Subcutaneous abdominal adipose tissue (tissue), 5 donors: Measurements from ENCODE around the gene LMBR1.
"Not testable (repeated sequence)": the region's sequence is repeated elsewhere in the genome, so short reads cannot be mapped to it uniquely, and the experiment has no call there.

Experiments
- H3K27ac ChIP-seq: one replicate; pipeline ENCODE4 v1.7.0; 2013; ENCODE audit warnings: low read depth, mild to moderate bottlenecking, inconsistent platforms, low read length, moderate library complexity
- H3K27me3 ChIP-seq, 5 donors: one replicate each; pipeline ENCODE4 v1.7.0; 2013; ENCODE audit warnings: low read length in 5 of 5, inconsistent platforms in 1 of 5; ENCODE audit not compliant: control insufficient read depth in 5 of 5, insufficient read depth in 4 of 5
- H3K36me3 ChIP-seq, 5 donors: one replicate each; pipeline ENCODE4 v1.7.0; 2013; ENCODE audit warnings: low read length in 5 of 5; ENCODE audit not compliant: control insufficient read depth in 5 of 5, insufficient read depth in 5 of 5
- H3K4me1 ChIP-seq, 5 donors: one replicate each; pipeline ENCODE4 v1.7.0; 2013; ENCODE audit warnings: low read length in 5 of 5, mild to moderate bottlenecking in 3 of 5, moderate library complexity in 1 of 5; ENCODE audit not compliant: control insufficient read depth in 5 of 5, insufficient read depth in 5 of 5
- H3K4me3 ChIP-seq, 5 donors: one replicate each; pipeline ENCODE4 v1.7.0; 2013; ENCODE audit warnings: low read length in 5 of 5, low read depth in 1 of 5
- H3K9ac ChIP-seq, 5 donors: one replicate each; pipeline ENCODE4 v1.7.0; 2013; ENCODE audit warnings: low read length in 5 of 5, mild to moderate bottlenecking in 4 of 5, moderate library complexity in 3 of 5
- H3K9me3 ChIP-seq, 5 donors: one replicate each; pipeline ENCODE4 v1.7.0; 2013; ENCODE audit warnings: low read length in 5 of 5; ENCODE audit not compliant: control insufficient read depth in 5 of 5
- donor health status: healthy.
- donor health status: healthy.
- donor health status: healthy.
- donor health status: healthy.
- donor health status: healthy.

The LMBR1 gene

GRCh38 chr7:156857757-156858156 is 35.2 kb downstream of the LMBR1 start:
- Histone ChIP-seq H3K9me3 (peaks cover 2 to 15% (median 13%) of the 10 kb centered on the region in 5 donors), H3K9ac (no peak overlapping the region), H3K27me3 (no peaks in the 10 kb centered on the region)

GRCh38 chr7:156854654-156855053 is 38.3 kb downstream of the LMBR1 start:
- Histone ChIP-seq H3K27me3 (no peaks in the 10 kb centered on the region), H3K9me3 (peaks cover 2 to 17% (median 12%) of the 10 kb centered on the region in 5 donors), H3K36me3 (no peaks in the 10 kb centered on the region), H3K27ac (no peak overlapping the region), H3K9ac (no peak overlapping the region), H3K4me1 (no peaks in the 10 kb centered on the region), H3K4me3 (no peak overlapping the region)

More at GRCh38 chr7:156857757-156858156, 35.2 kb downstream of the LMBR1 start:
- Histone ChIP-seq H3K4me1 (no peaks in the 10 kb centered on the region), H3K36me3 (peaks cover 0 to 3% (median 0%) of the 10 kb centered on the region in 5 donors), H3K27ac (no peak overlapping the region), H3K4me3 (no peak overlapping the region)

GRCh38 chr7:156848979-156849378 is 44.0 kb downstream of the LMBR1 start:
- no peak overlapping the region for H3K4me3 ChIP-seq
- peaks cover 0 to 4% (median 0%) of the 10 kb centered on the region in 5 donors for H3K9me3 ChIP-seq
- H3K36me3 ChIP-seq = no peaks in the 10 kb centered on the region

GRCh38 chr7:156845379-156846101 is 47.4 kb downstream of the LMBR1 start:
- Histone ChIP-seq H3K27me3 (no peaks in the 10 kb centered on the region), H3K9ac (no peak overlapping the region), H3K4me3 (no peak overlapping the region), H3K4me1 (peaks cover 0 to 8% (median 0%) of the 10 kb centered on the region in 5 donors), H3K9me3 (no peaks in the 10 kb centered on the region), H3K27ac (no peak overlapping the region), H3K36me3 (no peaks in the 10 kb centered on the region)

More at GRCh38 chr7:156848979-156849378, 44.0 kb downstream of the LMBR1 start:
- no peaks in the 10 kb centered on the region for H3K4me1 ChIP-seq
- H3K27me3 ChIP-seq = no peaks in the 10 kb centered on the region
- no peak overlapping the region for H3K27ac ChIP-seq
- H3K9ac ChIP-seq = no peak overlapping the region

GRCh38 chr7:156843582-156843981 is 49.4 kb downstream of the LMBR1 start:
- H3K9ac ChIP-seq, H3K27ac ChIP-seq, H3K4me1 ChIP-seq, H3K36me3 ChIP-seq, H3K27me3 ChIP-seq, H3K4me3 ChIP-seq, H3K9me3 ChIP-seq: not testable (repeated sequence)

GRCh38 chr7:156843157-156843556 is 49.8 kb downstream of the LMBR1 start:
- peaks cover 0 to 8% (median 0%) of the 10 kb centered on the region in 5 donors for H3K4me1 ChIP-seq
- H3K9ac ChIP-seq = no peak overlapping the region
- no peaks in the 10 kb centered on the region for H3K27me3 ChIP-seq
- no peak overlapping the region for H3K27ac ChIP-seq
- H3K36me3 ChIP-seq = no peaks in the 10 kb centered on the region
- H3K4me3 ChIP-seq = no peak overlapping the region
- no peaks in the 10 kb centered on the region for H3K9me3 ChIP-seq

GRCh38 chr7:156842740-156843140 is 50.2 kb downstream of the LMBR1 start:
- Histone ChIP-seq H3K4me3 (no peak overlapping the region), H3K27ac (no peak overlapping the region), H3K9ac (no peak overlapping the region), H3K27me3 (no peaks in the 10 kb centered on the region), H3K4me1 (peaks cover 0 to 8% (median 0%) of the 10 kb centered on the region in 5 donors), H3K9me3 (no peaks in the 10 kb centered on the region), H3K36me3 (no peaks in the 10 kb centered on the region)

- Histone ChIP-seq H3K27ac (no peak overlapping the region), H3K27me3 (no peaks in the 10 kb centered on the region), H3K36me3 (no peaks in the 10 kb centered on the region), H3K9ac (no peak overlapping the region), H3K4me1 (peaks cover 0 to 8% (median 0%) of the 10 kb centered on the region in 5 donors), H3K4me3 (no peak overlapping the region), H3K9me3 (no peaks in the 10 kb centered on the region)
Measured at GRCh38 chr7:156842317-156842716, 50.7 kb downstream of the LMBR1 start.

GRCh38 chr7:156841497-156841896 is 51.5 kb downstream of the LMBR1 start:
- H3K9ac ChIP-seq = no peak overlapping the region
- no peaks in the 10 kb centered on the region for H3K9me3 ChIP-seq
- no peak overlapping the region for H3K4me3 ChIP-seq
- peaks cover 0 to 3% (median 0%) of the 10 kb centered on the region in 5 donors for H3K36me3 ChIP-seq
- peaks cover 0 to 8% (median 0%) of the 10 kb centered on the region in 5 donors for H3K4me1 ChIP-seq
- H3K27me3 ChIP-seq = no peaks in the 10 kb centered on the region
- no peak overlapping the region for H3K27ac ChIP-seq

GRCh38 chr7:156840134-156840533 is 52.8 kb downstream of the LMBR1 start:
- Histone ChIP-seq H3K4me1 (peaks cover 0 to 8% (median 0%) of the 10 kb centered on the region in 5 donors), H3K36me3 (peaks cover 0 to 8% (median 0%) of the 10 kb centered on the region in 5 donors), H3K27ac (no peak overlapping the region), H3K4me3 (no peak overlapping the region), H3K27me3 (no peaks in the 10 kb centered on the region), H3K9me3 (no peaks in the 10 kb centered on the region), H3K9ac (no peak overlapping the region)
